ENCODE results near the gene FLAD1. TPM values are rescaled to one million over a fixed set of nuclear protein-coding genes. Genes with fewer than 3 reads are reported as not detected.

FLAD1 gene
- total RNA-seq, 1 donor from 2014 or later = 51.5 TPM

DNA sequence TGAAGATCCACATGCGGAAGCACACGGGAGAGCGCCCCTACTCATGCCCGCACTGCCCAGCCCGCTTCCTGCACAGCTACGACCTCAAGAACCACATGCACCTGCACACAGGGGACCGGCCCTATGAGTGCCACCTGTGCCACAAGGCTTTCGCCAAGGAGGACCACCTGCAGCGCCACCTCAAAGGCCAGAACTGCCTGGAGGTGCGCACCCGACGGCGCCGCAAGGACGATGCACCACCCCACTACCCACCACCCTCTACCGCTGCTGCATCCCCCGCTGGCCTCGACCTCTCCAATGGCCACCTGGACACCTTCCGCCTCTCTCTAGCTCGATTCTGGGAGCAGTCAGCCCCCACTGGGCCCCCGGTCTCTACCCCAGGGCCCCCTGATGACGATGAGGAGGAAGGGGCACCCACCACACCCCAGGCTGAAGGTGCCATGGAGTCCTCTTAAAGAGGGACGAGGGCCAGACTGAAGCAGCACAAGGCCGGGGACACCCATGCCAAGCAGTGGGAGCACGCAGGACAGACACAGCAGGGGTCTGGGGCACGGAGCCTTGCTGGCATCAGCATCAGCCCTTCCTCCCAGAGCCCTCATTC is 33.2 kb downstream of the FLAD1 start:
- Histone ChIP-seq H3K9me3 (ENCODE audit: insufficient read depth, low read depth, low read length) (no peaks in the 10 kb centered on the region), H3K4me2 (ENCODE audit: low read length) (no peak overlapping the region), H3K9ac (ENCODE audit: low read length) (no peak overlapping the region), H3K27ac (ENCODE audit: low read depth, low read length) (no peak overlapping the region), H2AFZ (ENCODE audit: low read depth, low read length) (no peak overlapping the region), H4K20me1 (ENCODE audit: insufficient read depth, low read length) (peaks cover 33% of the 10 kb centered on the region), H3K4me3 (ENCODE audit: insufficient read depth, low read depth, low read length) (no peak overlapping the region), H3K79me2 (ENCODE audit: insufficient read depth, low read length) (no peaks in the 10 kb centered on the region), H3K4me1 (ENCODE audit: insufficient read depth, low read length) (peaks cover 9% of the 10 kb centered on the region), H3K36me3 (ENCODE audit: insufficient read depth, low read length) (no peaks in the 10 kb centered on the region), H3K27me3 (ENCODE audit: insufficient read depth, low read length) (no peaks in the 10 kb centered on the region)
- Mint-ChIP-seq H3K4me1 (ENCODE audit: low read depth, unreplicated experiment) (peaks cover 25% of the 10 kb centered on the region), H3K27ac (ENCODE audit: unreplicated experiment) (no peak overlapping the region), H3K9me3 (ENCODE audit: unreplicated experiment) (no peaks in the 10 kb centered on the region), H3K4me3 (ENCODE audit: unreplicated experiment) (no peak overlapping the region), H3K27me3 (ENCODE audit: low read depth, unreplicated experiment) (no peaks in the 10 kb centered on the region), H3K36me3 (ENCODE audit: low read depth, unreplicated experiment) (peaks cover 6% of the 10 kb centered on the region)
- TF ChIP-seq, protein P1, sequence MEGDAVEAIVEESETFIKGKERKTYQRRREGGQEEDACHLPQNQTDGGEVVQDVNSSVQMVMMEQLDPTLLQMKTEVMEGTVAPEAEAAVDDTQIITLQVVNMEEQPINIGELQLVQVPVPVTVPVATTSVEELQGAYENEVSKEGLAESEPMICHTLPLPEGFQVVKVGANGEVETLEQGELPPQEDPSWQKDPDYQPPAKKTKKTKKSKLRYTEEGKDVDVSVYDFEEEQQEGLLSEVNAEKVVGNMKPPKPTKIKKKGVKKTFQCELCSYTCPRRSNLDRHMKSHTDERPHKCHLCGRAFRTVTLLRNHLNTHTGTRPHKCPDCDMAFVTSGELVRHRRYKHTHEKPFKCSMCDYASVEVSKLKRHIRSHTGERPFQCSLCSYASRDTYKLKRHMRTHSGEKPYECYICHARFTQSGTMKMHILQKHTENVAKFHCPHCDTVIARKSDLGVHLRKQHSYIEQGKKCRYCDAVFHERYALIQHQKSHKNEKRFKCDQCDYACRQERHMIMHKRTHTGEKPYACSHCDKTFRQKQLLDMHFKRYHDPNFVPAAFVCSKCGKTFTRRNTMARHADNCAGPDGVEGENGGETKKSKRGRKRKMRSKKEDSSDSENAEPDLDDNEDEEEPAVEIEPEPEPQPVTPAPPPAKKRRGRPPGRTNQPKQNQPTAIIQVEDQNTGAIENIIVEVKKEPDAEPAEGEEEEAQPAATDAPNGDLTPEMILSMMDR (IDR thresholded peaks at IDR 0.05; ENCODE audit: insufficient read depth, low read depth, low read length) = no peak
- TF ChIP-seq EZH2 (IDR thresholded peaks at IDR 0.05; ENCODE audit: insufficient read depth, low read length) = no peak
- DNase-seq (ENCODE audit: low read depth) (no peak), FAIRE-seq (no peak)

DNA sequence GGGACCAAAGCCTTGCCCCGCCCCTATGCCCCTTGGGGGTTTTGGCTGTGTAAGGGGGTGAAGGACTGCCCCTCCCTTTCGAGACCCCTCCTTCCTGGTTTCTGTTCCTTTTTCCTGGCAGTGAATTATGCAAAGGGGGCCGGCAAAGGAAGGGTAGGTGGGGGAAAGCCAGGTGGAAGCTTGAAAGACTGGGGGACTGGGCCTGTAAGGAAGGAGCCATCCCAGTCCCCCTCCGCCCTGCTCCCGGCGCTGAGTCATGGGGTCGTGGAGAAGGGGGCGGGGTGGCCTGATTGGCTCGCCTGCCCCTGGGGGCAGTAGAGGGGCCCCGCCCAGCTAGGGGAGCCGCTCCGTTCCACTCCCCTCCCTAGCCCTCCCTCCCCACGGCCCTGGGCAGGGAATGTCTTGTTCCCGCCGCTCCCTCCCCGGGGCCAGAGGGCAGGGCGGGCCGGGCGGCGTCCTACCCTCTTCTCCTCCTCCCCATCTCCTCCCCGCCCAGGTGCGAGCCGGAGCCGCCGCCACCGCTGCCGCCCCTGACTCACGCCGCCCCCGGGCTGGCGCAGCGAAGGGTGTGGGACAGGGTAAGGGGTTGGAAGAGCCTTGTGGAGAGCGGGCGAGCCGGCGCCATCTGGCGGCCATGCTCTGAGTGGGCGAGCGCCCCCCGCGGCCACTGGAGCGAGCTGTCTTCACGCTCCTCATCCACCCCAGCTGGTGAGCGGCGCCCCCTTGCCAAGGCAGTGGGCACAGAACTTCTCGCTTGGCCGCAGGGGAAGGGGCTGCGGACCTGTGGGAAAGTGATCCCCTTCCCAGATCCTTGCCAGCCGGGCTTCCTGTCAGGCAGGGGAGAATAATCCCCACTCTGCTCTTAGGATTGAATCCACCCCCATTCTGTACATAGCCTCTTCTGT is 34.1 kb downstream of the FLAD1 start:
- FAIRE-seq = no peak
- peak overlapping the region; percentile 81 for H3K27ac Mint-ChIP-seq (ENCODE audit: unreplicated experiment)

More for the DNA sequence above, 34.1 kb downstream of the FLAD1 start:
- Histone ChIP-seq H3K36me3 (ENCODE audit: insufficient read depth, low read length) (no peaks in the 10 kb centered on the region), H3K27me3 (ENCODE audit: insufficient read depth, low read length) (no peaks in the 10 kb centered on the region), H3K4me3 (ENCODE audit: insufficient read depth, low read depth, low read length) (no peak overlapping the region), H2AFZ (ENCODE audit: low read depth, low read length) (peak overlapping the region; percentile 43), H3K27ac (ENCODE audit: low read depth, low read length) (peak overlapping the region; percentile 19), H3K9ac (ENCODE audit: low read length) (peak overlapping the region; percentile 46), H3K79me2 (ENCODE audit: insufficient read depth, low read length) (no peaks in the 10 kb centered on the region), H4K20me1 (ENCODE audit: insufficient read depth, low read length) (peaks cover 32% of the 10 kb centered on the region), H3K9me3 (ENCODE audit: insufficient read depth, low read depth, low read length) (no peaks in the 10 kb centered on the region), H3K4me1 (ENCODE audit: insufficient read depth, low read length) (peaks cover 9% of the 10 kb centered on the region), H3K4me2 (ENCODE audit: low read length) (peak overlapping the region; percentile 78)
- Mint-ChIP-seq H3K4me3 (ENCODE audit: unreplicated experiment) (peak overlapping the region; percentile 45), H3K36me3 (ENCODE audit: low read depth, unreplicated experiment) (peaks cover 6% of the 10 kb centered on the region), H3K4me1 (ENCODE audit: low read depth, unreplicated experiment) (peaks cover 29% of the 10 kb centered on the region), H3K27me3 (ENCODE audit: low read depth, unreplicated experiment) (no peaks in the 10 kb centered on the region), H3K9me3 (ENCODE audit: unreplicated experiment) (no peaks in the 10 kb centered on the region)
- TF ChIP-seq EZH2 (IDR thresholded peaks at IDR 0.05; ENCODE audit: insufficient read depth, low read length) = no peak
- TF ChIP-seq, protein P1 (IDR thresholded peaks at IDR 0.05; ENCODE audit: insufficient read depth, low read depth, low read length) = peak; percentile 84
- peak; percentile 77 for DNase-seq (ENCODE audit: low read depth)
